GM21737 (cell line): Measurements from ENCODE around the gene GBP2.
"Not testable (repeated sequence)": the region's sequence is repeated elsewhere in the genome, so short reads cannot be mapped to it uniquely, and the experiment has no call there.

Source experiments
- ATAC-seq: cut with Tn5 transposase; IDR thresholded peaks from one replicate; pipeline ENCODE4 v1.9.1; 2021; ENCODE audit warnings: mild to moderate bottlenecking, moderate library complexity; ENCODE audit not compliant: unreplicated experiment

Gene GBP2

DNA sequence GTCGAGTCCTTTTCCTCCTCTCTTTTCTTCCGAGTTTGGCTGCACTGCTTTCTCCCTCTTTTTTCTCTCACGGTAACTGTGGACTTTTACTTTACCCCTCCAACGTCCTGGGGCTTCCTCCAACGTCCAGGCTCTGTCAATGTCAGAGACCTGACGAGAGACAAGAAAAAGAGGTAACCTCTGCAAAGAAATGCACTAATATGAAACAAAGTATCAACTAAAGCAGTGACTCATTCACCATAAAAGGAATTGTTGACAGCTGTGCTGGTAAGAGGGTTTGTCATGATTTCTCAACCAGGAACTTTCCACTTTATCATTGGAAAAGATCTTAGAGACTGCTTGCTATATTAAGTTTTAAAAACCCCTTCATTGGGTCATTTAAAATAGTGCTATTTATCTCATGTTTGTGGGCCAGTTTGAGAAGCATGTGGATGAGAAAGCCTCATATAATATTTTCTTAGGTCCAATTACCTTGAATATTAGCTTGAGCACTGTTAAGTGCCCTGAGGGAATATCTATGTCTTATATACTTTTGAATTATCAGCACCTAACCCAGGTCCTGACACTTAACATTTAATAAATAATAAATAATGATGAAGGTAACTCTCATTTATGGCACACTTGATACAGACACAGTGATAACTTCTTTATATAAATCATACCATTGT lies at the start of gene GBP2:
TSS of gene GBP2 (minus strand) at position 202 of the 668 bp plus-strand sequence. CDS start 4,148 bp downstream, outside the sequence.
- ATAC-seq, result peak; percentile 67

- ATAC-seq, result no peak
These were observed 48.6 kb upstream of the GBP2 start for GRCh38 chr1:89174491-89174890.

GRCh38 chr1:89172468-89173143 lies 46.7 kb upstream of the GBP2 start:
- ATAC-seq, result no peak

DNA sequence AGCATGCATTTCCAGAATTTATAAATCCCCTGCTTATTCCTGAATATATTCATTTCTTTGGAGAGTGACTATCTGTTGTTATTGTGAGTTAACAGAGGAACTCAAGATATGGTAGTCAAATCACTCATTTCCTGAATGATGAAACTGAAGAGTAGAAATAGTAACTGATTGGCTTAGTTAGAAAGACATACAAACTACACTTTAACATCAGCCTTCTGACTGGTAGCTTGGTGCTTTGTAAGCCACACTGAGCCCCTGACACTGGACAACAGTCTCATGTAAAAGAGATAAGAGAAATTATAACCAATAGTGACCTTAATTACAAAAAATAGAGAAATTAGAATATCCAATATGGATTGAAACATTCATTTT lies 45.1 kb upstream of the GBP2 start:
- no peak for ATAC-seq

DNA sequence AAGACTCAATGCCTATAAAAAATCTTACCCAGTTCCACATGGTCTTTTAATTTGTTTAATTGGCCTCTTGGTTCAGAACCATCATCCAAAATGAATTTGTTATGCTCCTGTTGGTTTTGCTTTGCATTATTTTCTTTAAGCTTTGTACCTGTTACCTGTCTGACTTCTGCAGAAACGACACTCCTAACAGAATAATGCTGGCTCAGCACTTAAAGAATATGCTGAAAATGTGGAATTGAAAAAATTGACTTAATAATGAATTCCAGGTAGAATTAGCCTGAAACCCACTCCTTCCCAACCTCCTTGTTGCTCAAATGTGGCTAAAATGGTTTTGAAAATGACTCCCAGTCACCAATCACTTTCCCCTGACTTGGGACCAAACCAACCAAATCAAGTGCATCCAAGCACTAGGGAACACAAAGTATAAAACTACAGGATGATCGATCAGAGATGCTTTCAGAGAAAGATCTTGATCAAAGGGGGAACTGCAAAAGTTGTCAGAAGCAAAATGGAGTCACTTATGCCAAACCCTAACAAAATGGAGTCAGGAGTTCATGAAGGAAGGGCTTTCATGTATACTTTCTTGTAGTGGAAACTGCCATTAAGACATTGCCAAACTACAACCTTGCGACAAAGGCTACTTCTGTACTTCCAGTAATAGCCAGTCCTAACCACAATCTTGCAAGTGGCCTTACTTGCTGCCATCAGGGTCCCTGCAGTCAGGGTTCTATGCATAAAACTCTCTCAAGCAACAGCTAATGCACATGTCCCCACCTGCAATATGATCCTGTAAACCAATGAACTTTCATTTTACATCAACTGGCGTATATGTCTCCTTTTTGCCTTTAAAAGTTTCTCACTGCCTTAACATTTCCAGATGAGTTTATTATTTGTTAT lies 44.5 kb upstream of the GBP2 start:
- ATAC-seq, result no peak

- ATAC-seq, result no peak
These were observed 43.3 kb upstream of the GBP2 start for GRCh38 chr1:89169166-89169565.

- no peak for ATAC-seq
These were observed 41.8 kb upstream of the GBP2 start for GRCh38 chr1:89167590-89168230.

DNA sequence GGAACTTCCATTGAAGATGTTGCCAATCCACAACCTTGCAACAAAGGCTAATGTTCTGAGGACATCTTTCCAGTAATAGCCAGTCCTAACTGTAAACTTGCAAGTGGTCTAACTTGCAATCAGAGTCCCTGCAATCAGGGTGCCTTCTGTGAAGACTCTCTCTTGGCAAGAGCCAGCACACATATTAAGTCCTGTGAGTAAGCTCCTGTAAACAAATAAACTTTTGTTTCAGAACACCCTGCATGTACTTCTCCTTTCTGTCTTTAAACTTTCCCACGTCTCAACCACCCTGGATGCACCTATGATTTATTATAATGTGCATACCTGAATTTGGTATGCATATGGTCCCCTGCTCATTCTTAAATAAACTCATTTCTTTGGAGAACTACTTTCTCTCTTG lies 40.8 kb upstream of the GBP2 start:
- no peak for ATAC-seq

DNA sequence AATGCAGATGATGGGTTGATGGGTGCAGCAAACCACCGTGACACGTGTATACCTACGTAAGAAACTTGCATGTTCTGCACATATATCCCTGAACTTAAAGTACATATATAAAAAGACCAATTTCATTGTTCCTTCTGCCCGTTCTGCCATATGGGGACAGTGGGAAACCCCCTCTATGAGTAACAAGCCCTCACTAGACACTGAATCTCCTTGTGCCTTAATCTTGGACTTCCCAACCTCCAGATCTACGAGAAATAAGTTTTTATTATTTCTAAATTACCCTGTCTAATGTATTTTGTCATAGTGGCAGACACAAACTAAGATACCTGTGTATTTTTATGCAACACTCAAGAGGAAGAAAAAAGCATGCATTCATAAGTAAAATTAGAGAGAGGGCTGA lies 39.9 kb upstream of the GBP2 start:
- no peak for ATAC-seq

GRCh38 chr1:89151047-89151446 lies 25.1 kb upstream of the GBP2 start:
- ATAC-seq, result no peak

GRCh38 chr1:89149976-89150375 lies 24.1 kb upstream of the GBP2 start:
- ATAC-seq, result no peak

GRCh38 chr1:89149229-89149628 lies 23.3 kb upstream of the GBP2 start:
- ATAC-seq, result no peak

DNA sequence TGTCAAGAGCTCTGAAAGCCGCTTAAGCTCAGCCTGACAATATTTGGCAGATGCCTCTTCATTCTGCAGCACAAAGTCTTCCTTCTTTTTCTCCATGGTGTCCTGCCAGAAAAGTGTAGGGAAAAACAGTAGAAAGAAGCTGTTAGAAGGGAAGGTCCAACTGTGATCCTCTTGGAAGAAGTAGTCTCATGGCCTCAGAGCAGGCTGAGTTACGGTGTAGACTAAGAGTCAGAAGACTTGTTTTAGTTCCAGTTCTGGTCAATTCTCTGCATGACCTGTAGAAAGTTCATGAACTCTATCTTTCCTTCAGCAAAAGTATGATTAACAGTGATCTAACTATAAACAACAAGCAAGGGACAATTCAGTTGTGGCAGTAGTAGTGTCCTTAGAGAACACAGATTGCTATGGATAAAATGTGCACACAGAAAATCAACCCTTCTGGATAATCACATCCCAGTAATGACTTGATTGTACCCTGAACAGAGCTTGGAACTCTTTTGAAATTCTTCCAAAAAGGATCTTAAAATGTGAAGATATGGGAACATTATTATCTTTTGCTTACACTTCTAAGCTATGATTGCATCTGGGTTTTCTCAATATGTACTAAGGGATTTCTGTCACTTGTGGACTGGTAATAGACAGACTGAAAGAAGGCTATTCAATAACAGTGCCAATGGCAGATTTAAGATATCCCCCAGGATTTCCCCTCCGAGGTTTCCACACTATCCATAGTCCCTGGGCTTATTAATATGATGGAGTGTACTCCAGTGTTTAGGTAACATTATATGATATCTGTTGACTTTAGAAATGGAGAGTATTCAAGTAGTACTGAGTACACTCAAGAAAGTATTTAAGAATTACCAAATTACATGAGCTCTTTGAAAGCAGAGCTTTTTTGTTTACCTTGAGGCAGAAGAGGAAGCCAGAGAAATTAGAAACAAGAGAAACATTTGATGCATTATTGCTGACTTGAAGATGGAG lies 22.1 kb upstream of the GBP2 start:
- ATAC-seq, result no peak

GRCh38 chr1:89146721-89147120 lies 20.8 kb upstream of the GBP2 start:
- no peak for ATAC-seq

DNA sequence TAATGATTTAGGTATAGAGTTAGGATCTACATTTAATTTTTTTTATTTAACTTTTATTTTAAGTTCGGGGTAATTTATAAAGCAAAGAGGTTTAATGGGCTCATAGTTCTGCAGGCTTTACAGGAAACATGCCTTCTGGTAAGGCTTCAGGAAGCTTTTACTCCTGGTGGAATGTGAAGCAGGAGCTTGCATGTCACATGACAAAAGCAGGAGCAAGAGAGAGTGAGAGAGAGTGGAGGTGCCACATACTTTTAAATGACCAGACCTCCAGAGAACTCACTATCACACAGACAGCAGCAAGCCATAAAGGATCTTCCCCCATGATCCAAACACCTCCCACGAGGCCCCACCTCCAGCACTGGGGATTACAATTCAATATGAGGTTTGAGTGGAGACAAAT lies 17.6 kb upstream of the GBP2 start:
- no peak for ATAC-seq

- no peak for ATAC-seq
These were observed 16.2 kb upstream of the GBP2 start for GRCh38 chr1:89142160-89142559.

DNA sequence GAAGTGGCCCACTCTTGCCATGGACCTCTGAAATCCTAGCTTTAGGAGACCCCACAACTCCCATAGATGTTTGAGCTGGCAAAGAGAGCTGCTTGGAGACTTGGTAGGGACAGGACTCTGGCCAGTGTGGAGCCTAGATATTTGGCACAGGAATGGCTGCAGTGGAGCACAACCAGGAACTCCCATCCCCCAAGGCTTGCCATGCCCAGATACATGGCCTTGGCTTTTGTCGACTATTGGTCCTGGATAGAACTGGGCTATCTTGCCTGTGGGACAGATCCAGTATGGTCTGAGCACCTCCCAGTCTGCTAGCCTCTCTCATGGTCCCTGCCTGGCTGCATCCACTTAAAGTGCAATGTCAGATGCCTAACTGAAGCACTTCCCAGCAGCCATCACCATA lies 7.8 kb upstream of the GBP2 start:
- no peak for ATAC-seq

DNA sequence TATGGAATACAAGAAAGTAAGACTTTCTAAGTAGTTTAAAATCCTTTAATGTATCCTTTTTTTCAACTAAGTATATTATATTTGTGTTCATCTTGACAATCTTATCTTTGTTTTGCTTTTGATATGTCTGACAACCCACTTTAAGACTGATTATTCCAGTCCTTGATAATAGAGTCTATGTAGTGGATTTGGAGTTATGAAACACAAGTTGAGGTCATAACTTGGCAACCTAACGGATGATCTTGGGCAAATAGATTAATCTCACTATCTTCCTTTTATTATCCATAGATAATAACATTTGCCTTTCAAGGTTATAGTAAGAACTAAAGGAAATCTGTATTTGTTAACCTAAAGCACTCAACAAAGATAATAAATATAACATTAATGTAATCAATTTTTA lies 4.8 kb upstream of the GBP2 start:
- ATAC-seq, result no peak

- no peak for ATAC-seq
These were observed 4.0 kb upstream of the GBP2 start for GRCh38 chr1:89129911-89130310.

DNA sequence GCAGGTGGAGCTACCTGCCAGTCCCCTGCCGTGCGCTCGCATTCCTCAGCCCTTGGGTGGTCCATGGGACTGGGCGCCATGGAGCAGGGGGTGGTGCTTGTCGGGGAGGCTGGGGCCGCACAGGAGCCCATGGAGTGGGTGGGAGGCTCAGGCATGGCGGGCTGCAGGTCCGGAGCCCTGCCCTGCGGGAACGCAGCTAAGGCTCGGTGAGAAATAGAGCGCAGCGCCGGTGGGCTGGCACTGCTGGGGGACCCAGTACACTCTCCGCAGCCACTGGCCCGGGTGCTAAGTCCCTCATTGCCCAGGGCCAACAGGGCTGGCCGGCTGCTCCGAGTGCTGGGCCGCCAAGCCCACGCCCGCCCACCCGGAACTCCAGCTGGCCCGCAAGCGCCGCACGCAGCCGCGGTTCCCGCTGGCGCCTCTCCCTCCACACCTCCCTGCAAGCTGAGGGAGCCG lies 2.1 kb upstream of the GBP2 start:
- ATAC-seq, result not testable (repeated sequence)
